ENCODE data around the gene C2orf92.

DNA sequence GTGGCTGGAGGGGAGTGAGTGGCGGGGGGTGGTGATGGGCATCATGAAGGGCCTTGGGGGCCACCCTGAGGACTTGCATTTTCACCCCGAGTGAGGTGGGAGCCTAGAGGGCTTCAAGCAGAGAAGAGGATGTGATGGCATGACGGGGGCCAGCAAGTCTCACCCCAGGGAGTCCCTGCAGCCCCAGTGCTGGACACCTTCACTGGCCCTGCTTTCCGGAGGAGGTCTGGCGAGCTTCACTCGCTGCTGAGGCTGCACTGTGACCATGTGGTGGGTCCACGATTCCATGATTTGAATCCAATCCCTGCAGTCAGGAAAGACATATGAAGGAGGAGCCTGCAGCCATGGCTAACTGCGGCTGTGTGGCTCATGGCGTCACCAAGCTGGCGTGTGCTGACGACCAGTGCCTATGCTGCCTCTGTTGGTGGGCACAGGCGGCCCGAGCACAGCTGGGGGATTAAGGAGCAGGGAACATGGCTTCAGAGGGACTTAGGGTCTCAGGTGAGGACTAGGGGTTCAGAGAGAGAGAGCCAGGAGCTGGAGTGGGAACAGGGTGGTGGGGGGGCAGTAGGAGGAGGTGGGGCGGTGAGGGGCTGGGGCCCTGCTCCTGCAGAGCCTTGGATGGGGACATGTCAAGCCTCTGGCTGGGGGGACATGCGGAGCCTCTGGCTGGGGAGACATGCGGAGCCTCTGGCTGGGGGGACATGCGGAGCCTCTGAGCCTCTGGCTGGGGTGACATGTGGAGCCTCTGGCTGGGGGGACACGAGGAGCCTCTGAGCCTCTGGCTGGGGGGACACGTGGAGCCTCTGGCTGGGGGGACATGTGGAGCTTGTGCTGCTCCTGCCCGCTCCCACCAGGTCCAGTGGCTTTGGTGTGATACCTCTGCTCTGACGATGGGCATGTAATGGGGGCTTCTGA lies 47.4 kb downstream of the C2orf92 start:
- TF ChIP-seq EZH2 (IDR thresholded peaks at IDR 0.05) (no peak), POLR2AphosphoS5 (IDR thresholded peaks at IDR 0.05; ENCODE audit: borderline replicate concordance, low read depth, low read length) (no peak), FOXP2 (optimal IDR thresholded peaks at IDR 0.05; ENCODE audit: control extremely low read depth, extremely low read length, insufficient read depth) (no peak)

Measured in SK-N-MC (cell line).